Trophoblast cell (in vitro differentiated cells and primary cell): Measurements from ENCODE around the gene BOC.

Experiments
- DNase-seq, 2 donors: peaks; one replicate each; pipeline ENCODE4 v3.0.0-alpha.2; 2016
- H2AFZ ChIP-seq: 2 replicates; pipeline ENCODE4 v1.6.1; 2013; ENCODE audit warnings: low read length, moderate library complexity, mild to moderate bottlenecking; ENCODE audit not compliant: insufficient read depth, poor library complexity
- H2AK5ac ChIP-seq: 2 replicates; pipeline ENCODE4 v1.6.1; 2013; ENCODE audit warnings: mild to moderate bottlenecking, low read length
- H2BK120ac ChIP-seq: 2 replicates; pipeline ENCODE4 v1.6.1; 2013; ENCODE audit warnings: low read length, mild to moderate bottlenecking, moderate library complexity; ENCODE audit not compliant: insufficient read depth, poor library complexity
- H2BK12ac ChIP-seq: 2 replicates; pipeline ENCODE4 v1.6.1; 2013; ENCODE audit warnings: mild to moderate bottlenecking, low read length, moderate library complexity
- H2BK5ac ChIP-seq: 2 replicates; pipeline ENCODE4 v1.6.1; 2013; ENCODE audit warnings: low read length, low read depth, moderate library complexity, mild to moderate bottlenecking; ENCODE audit not compliant: poor library complexity
- H3K14ac ChIP-seq: 2 replicates; pipeline ENCODE4 v1.6.1; 2013; ENCODE audit warnings: mild to moderate bottlenecking, low read length
- H3K18ac ChIP-seq: 2 replicates; pipeline ENCODE4 v1.6.1; 2013; ENCODE audit warnings: mild to moderate bottlenecking, low read length
- H3K23ac ChIP-seq: 2 replicates; pipeline ENCODE4 v1.6.1; 2013; ENCODE audit warnings: low read length
- H3K27ac ChIP-seq: 2 replicates; pipeline ENCODE4 v1.5.1; 2013; ENCODE audit warnings: low read depth, mild to moderate bottlenecking, inconsistent platforms, low read length, moderate library complexity
- H3K27me3 ChIP-seq: 2 replicates; pipeline ENCODE4 v1.6.1; 2013; ENCODE audit warnings: inconsistent platforms, mild to moderate bottlenecking, low read length, moderate library complexity; ENCODE audit not compliant: insufficient read depth
- H3K36me3 ChIP-seq, 2 experiments: 1 replicate in 1 of 2; 2 replicates in 1 of 2; pipeline ENCODE4 v1.6.1; 2013; ENCODE audit warnings: low read length in 2 of 2, mild to moderate bottlenecking in 2 of 2, moderate library complexity in 1 of 2; ENCODE audit not compliant: insufficient read depth in 2 of 2, control insufficient read depth in 1 of 2
- H3K4ac ChIP-seq: 2 replicates; pipeline ENCODE4 v1.6.1; 2013; ENCODE audit warnings: low read depth, mild to moderate bottlenecking, low read length, moderate library complexity
- H3K4me1 ChIP-seq, 2 experiments: 1 replicate in 1 of 2; 2 replicates in 1 of 2; pipeline ENCODE4 v1.6.1; 2013; ENCODE audit warnings: low read length in 2 of 2, mild to moderate bottlenecking in 2 of 2, moderate library complexity in 1 of 2; ENCODE audit not compliant: insufficient read depth in 2 of 2, control insufficient read depth in 1 of 2
- H3K4me2 ChIP-seq: 2 replicates; pipeline ENCODE4 v1.6.1; 2013; ENCODE audit warnings: inconsistent platforms, mild to moderate bottlenecking, low read length, moderate library complexity
- H3K4me3 ChIP-seq: 2 replicates; pipeline ENCODE4 v1.5.1; 2013; ENCODE audit warnings: mild to moderate bottlenecking, low read depth, low read length, inconsistent platforms
- H3K79me1 ChIP-seq: one replicate; pipeline ENCODE4 v1.6.1; 2013; ENCODE audit warnings: low read length
- H3K79me2 ChIP-seq: 2 replicates; pipeline ENCODE4 v1.6.1; 2013; ENCODE audit warnings: low read length, mild to moderate bottlenecking; ENCODE audit not compliant: control insufficient read depth, insufficient read depth, poor library complexity
- H3K9ac ChIP-seq: 2 replicates; pipeline ENCODE4 v1.6.1; 2013; ENCODE audit warnings: mild to moderate bottlenecking, low read length
- H3K9me3 ChIP-seq: 2 replicates; pipeline ENCODE4 v1.6.1; 2013; ENCODE audit warnings: low read depth, mild to moderate bottlenecking, control low read depth, inconsistent platforms, low read length; ENCODE audit not compliant: insufficient read depth
- H4K12ac ChIP-seq: 2 replicates; pipeline ENCODE4 v1.6.1; 2013; ENCODE audit warnings: low read depth, mild to moderate bottlenecking, low read length, moderate library complexity
- H4K8ac ChIP-seq: 2 replicates; pipeline ENCODE4 v1.6.1; 2013; ENCODE audit warnings: low read depth, mild to moderate bottlenecking, low read length, moderate library complexity
- H4K91ac ChIP-seq: one replicate; pipeline ENCODE4 v1.6.1; 2013; ENCODE audit warnings: low read depth, mild to moderate bottlenecking, low read length, moderate library complexity
- WGBS: extraction: QIAGEN DNeasy Blood & Tissue Kit; methylation state at CpG from one replicate; pipeline ENCODE4 v1.1.7; 2013; ENCODE audit warnings: missing lambda C conversion rate; ENCODE audit not compliant: insufficient read length, insufficient coverage; ENCODE audit errors: extremely low coverage; 5-methylcytosine and 5-hydroxymethylcytosine counted together

The BOC gene

GRCh38 chr3:113193719-113194118, 17.6 kb upstream of the BOC start:
- no CpG with 5 or more reads among the region's 1 CpG for WGBS

GRCh38 chr3:113194823-113195401, 16.4 kb upstream of the BOC start:
- peaks cover 0 to 2% of the 10 kb centered on the region in 2 experiments for H3K36me3 ChIP-seq
- no peaks in the 10 kb centered on the region for H3K9me3 ChIP-seq
- H3K79me1 ChIP-seq: peaks cover 7% of the 10 kb centered on the region
- peak overlapping the region; percentile 62 for H4K8ac ChIP-seq
- peak overlapping the region; percentile 57 for H2AK5ac ChIP-seq
- H3K18ac ChIP-seq: no peak overlapping the region
- no peak overlapping the region for H3K4me3 ChIP-seq
- WGBS: no CpG with 5 or more reads among the region's 4 CpGs
- no peak overlapping the region for H3K4ac ChIP-seq
- peaks cover 6 to 21% of the 10 kb centered on the region in 2 experiments for H3K4me1 ChIP-seq
- no peak overlapping the region for H4K12ac ChIP-seq
- H3K14ac ChIP-seq: no peak overlapping the region
- H2AFZ ChIP-seq: no peak overlapping the region
- no peak overlapping the region for H3K9ac ChIP-seq
- no peak overlapping the region for H2BK120ac ChIP-seq
- peak overlapping the region; percentile 93 for H2BK12ac ChIP-seq
- no peak overlapping the region for H3K4me2 ChIP-seq
- peak overlapping the region; percentile 53 for H3K27ac ChIP-seq
- no peaks in the 10 kb centered on the region for H3K27me3 ChIP-seq
- H4K91ac ChIP-seq: peak overlapping the region; percentile 54
- H3K79me2 ChIP-seq: no peaks in the 10 kb centered on the region
- peak overlapping the region; percentile 59 for H2BK5ac ChIP-seq
- DNase-seq: no peak
- no peak overlapping the region for H3K23ac ChIP-seq

More at GRCh38 chr3:113193719-113194118, 17.6 kb upstream of the BOC start:
- Histone ChIP-seq H2AK5ac (no peak overlapping the region), H2BK5ac (peak overlapping the region; percentile 42), H2BK120ac (peak overlapping the region; percentile 64), H3K27me3 (no peaks in the 10 kb centered on the region), H4K8ac (no peak overlapping the region), H3K23ac (no peak overlapping the region), H3K4me3 (no peak overlapping the region), H3K4me2 (peak overlapping the region; percentile 29), H3K14ac (no peak overlapping the region), H3K18ac (no peak overlapping the region), H2AFZ (no peak overlapping the region), H3K36me3 (peaks cover 0 to 2% of the 10 kb centered on the region in 2 experiments), H3K4me1 (peaks cover 6 to 21% of the 10 kb centered on the region in 2 experiments), H3K79me1 (peaks cover 7% of the 10 kb centered on the region), H3K9ac (no peak overlapping the region), H4K12ac (no peak overlapping the region), H3K4ac (no peak overlapping the region), H3K79me2 (no peaks in the 10 kb centered on the region), H4K91ac (no peak overlapping the region), H3K27ac (peak overlapping the region; percentile 77), H2BK12ac (peak overlapping the region; percentile 63), H3K9me3 (no peaks in the 10 kb centered on the region)
- no peak for DNase-seq

DNA sequence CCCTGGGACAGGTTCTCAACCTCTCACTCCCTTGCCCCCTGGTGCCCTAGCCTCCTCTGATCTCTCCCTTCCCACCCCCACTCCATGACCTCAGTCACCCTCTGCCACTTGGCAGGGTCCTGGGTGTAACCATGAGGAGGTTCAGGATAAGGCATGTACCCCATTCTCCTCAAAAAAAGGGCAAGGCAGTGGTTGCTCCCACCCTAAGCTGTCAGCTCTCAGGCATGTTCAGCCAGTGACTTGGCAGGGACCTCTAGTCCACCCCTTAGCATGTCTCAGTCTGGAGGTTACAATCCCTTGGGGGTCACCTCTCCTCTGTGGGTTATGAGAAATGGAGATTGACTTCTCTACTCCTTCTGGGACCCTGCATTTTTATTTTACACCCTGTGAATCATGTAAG, 11.0 kb upstream of the BOC start:
- Histone ChIP-seq H2BK120ac (no peak overlapping the region), H3K79me2 (no peaks in the 10 kb centered on the region), H3K4me2 (no peak overlapping the region), H3K36me3 (peaks cover 0 to 2% of the 10 kb centered on the region in 2 experiments), H3K4me1 (no peaks in the 10 kb centered on the region), H3K27ac (no peak overlapping the region), H3K79me1 (no peaks in the 10 kb centered on the region), H3K27me3 (no peaks in the 10 kb centered on the region), H3K4me3 (no peak overlapping the region), H2BK5ac (no peak overlapping the region), H3K4ac (no peak overlapping the region), H2BK12ac (no peak overlapping the region), H4K12ac (no peak overlapping the region), H3K9me3 (no peaks in the 10 kb centered on the region), H4K91ac (no peak overlapping the region), H3K9ac (no peak overlapping the region), H2AFZ (no peak overlapping the region), H3K18ac (no peak overlapping the region), H4K8ac (no peak overlapping the region), H2AK5ac (no peak overlapping the region), H3K23ac (no peak overlapping the region), H3K14ac (no peak overlapping the region)
- DNase-seq: no peak

GRCh38 chr3:113200946-113201345, 10.4 kb upstream of the BOC start:
- Histone ChIP-seq H3K9me3 (no peaks in the 10 kb centered on the region), H4K12ac (no peak overlapping the region), H3K79me1 (no peaks in the 10 kb centered on the region), H3K4me1 (no peaks in the 10 kb centered on the region), H3K14ac (no peak overlapping the region), H4K91ac (no peak overlapping the region), H3K18ac (no peak overlapping the region), H3K27me3 (no peaks in the 10 kb centered on the region), H3K4me3 (no peak overlapping the region), H3K27ac (no peak overlapping the region), H3K4ac (no peak overlapping the region), H3K79me2 (no peaks in the 10 kb centered on the region), H2AK5ac (no peak overlapping the region), H4K8ac (no peak overlapping the region), H2BK5ac (no peak overlapping the region), H3K23ac (no peak overlapping the region), H2BK12ac (no peak overlapping the region), H3K36me3 (peaks cover 0 to 2% of the 10 kb centered on the region in 2 experiments), H3K9ac (no peak overlapping the region), H2AFZ (no peak overlapping the region), H2BK120ac (no peak overlapping the region), H3K4me2 (no peak overlapping the region)
- DNase-seq: no peak
- WGBS: no CpG with 5 or more reads among the region's 1 CpG
